Measurements from ENCODE around the gene IRS1. TPM values are rescaled to one million over a fixed set of nuclear protein-coding genes. Genes with fewer than 3 reads are reported as not detected.
"Not testable (repeated sequence)": the region's sequence is repeated elsewhere in the genome, so short reads cannot be mapped to it uniquely, and the experiment has no call there.

The IRS1 gene
- polyA plus RNA-seq, 1 experiment: 13.0 TPM

DNA sequence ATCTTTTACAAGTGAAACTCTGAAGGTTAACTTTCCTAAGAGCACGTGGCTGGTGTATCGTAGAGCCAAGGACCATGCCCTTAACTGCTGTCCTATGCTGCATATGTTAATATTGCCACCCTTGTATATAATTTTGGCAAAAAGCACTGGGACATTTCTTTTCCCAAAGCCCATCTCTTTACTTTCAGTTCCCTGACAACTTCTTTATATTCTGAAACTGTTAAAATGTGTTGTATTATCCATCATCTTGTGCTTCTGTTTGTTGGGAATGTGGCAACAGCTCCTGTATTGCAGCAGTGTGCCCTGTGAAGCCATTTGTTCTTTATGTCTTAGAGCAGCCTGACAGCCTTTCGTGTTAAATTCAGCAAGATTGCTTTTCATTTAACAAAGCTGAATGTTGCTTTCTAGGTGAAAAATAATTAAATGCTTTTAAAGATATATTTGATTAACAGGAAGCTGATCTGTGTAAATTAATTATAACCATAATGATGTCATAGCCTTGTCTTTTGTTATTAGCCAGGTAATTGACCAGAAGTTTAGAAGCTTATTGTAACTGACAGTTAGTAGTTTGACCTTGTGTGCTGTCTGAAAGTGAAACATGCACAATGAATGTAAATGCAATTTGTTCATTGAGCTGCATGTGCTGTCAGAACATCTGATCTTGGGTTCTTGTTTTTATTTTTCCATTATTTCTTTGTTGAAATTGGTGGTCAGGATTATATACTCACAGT, 45.9 kb upstream of the IRS1 start:
- no peaks in the 10 kb centered on the region for H3K27me3 ChIP-seq (ENCODE audit: control insufficient read depth, insufficient read depth, low read length)
- DNase-seq (ENCODE audit: low read depth): no peak
- ChIA-PET POLR2A (no interaction called here), CTCF (no interaction called here)
- H3K36me3 ChIP-seq (ENCODE audit: control insufficient read depth, insufficient read depth, low read length): peaks cover 2% of the 10 kb centered on the region; the same call in 1 of the 2 replicates
- H3K4me3 ChIP-seq (ENCODE audit: low read depth, low read length): no peak overlapping the region
- TF ChIP-seq, protein P1, sequence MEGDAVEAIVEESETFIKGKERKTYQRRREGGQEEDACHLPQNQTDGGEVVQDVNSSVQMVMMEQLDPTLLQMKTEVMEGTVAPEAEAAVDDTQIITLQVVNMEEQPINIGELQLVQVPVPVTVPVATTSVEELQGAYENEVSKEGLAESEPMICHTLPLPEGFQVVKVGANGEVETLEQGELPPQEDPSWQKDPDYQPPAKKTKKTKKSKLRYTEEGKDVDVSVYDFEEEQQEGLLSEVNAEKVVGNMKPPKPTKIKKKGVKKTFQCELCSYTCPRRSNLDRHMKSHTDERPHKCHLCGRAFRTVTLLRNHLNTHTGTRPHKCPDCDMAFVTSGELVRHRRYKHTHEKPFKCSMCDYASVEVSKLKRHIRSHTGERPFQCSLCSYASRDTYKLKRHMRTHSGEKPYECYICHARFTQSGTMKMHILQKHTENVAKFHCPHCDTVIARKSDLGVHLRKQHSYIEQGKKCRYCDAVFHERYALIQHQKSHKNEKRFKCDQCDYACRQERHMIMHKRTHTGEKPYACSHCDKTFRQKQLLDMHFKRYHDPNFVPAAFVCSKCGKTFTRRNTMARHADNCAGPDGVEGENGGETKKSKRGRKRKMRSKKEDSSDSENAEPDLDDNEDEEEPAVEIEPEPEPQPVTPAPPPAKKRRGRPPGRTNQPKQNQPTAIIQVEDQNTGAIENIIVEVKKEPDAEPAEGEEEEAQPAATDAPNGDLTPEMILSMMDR (IDR thresholded peaks at IDR 0.05; ENCODE audit: insufficient read depth, low read depth, low read length): no peak

DNA sequence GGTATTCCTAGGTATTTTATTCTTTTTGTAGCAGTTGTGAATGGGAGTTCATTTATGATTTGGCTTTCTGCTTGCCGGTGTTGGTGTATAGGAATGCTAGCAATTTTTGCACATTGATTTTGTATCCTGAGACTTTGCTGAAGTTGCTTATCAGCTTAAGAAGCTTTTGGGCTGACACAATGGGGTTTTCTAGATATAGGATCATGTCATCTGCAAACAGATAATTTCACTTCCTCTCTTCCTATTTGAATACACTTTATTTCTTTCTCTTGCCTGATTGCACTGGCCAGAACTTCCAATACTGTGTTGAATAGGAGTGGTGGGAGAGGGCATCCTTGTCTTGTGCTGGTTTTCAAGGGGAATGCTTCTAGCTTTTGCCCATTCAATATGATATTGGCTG, 43.4 kb upstream of the IRS1 start:
- CTCF ChIA-PET; H3K27me3 ChIP-seq (ENCODE audit: control insufficient read depth, insufficient read depth, low read length); H3K4me3 ChIP-seq (ENCODE audit: low read depth, low read length); H3K36me3 ChIP-seq (ENCODE audit: control insufficient read depth, insufficient read depth, low read length); POLR2A ChIA-PET; DNase-seq (ENCODE audit: low read depth): not testable (repeated sequence)

DNA sequence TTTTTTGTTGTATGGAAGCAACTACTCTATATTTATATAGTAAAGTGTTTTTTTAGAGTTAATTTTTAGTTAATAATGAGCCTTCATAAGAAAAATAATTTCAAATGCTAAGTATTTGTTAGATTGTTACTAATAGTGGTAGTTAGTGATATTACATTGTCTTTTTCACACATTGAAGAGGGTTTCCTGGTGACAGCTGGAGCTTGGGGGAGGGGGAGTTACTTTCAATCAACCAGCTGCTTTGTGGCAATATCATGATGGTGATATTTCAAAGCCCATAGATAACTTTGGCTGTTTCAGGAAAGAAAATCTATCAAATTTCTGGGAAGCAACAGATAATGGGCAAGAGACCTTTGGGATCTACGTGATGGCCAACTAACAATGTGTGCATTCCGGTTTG, 40.3 kb upstream of the IRS1 start:
- TF ChIP-seq, protein P1 (IDR thresholded peaks at IDR 0.05; ENCODE audit: insufficient read depth, low read depth, low read length): no peak
- POLR2A ChIA-PET: no interaction called here
- CTCF ChIA-PET: interaction anchor here (0.9 kb wide), 1 partner anchor 182 kb away, joined by 3 read pairs; no protein-coding TSS in a partner anchor
- Histone ChIP-seq H3K36me3 (ENCODE audit: control insufficient read depth, insufficient read depth, low read length) (no peaks in the 10 kb centered on the region; the same call in 1 of the 2 replicates), H3K4me3 (ENCODE audit: low read depth, low read length) (no peak overlapping the region), H3K27me3 (ENCODE audit: control insufficient read depth, insufficient read depth, low read length) (no peaks in the 10 kb centered on the region)
- DNase-seq (ENCODE audit: low read depth): no peak

DNA sequence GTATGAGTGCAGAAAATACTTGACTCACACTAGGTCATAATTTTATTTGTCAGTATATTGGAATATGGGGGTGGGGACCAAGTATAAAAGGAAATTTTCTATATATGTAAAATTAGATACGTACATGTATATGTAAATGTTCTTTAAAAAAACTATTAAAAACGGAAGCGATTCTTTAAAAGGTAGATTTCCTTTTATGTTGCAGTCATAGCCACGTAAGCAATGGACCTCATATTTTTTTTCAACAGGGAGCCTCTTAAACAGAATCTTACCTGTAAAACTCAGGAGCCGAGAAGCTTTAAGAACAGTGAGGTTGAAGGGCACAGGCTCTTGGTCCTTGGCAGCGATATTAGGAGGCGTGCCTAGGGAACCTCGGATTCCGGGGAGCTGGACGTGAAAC, 39.5 kb upstream of the IRS1 start:
- no peaks in the 10 kb centered on the region; the same call in 1 of the 2 replicates for H3K36me3 ChIP-seq (ENCODE audit: control insufficient read depth, insufficient read depth, low read length)
- no peak for DNase-seq (ENCODE audit: low read depth)
- CTCF ChIA-PET: interaction anchor here (0.9 kb wide), 1 partner anchor 182 kb away, joined by 3 read pairs; no protein-coding TSS in a partner anchor
- H3K27me3 ChIP-seq (ENCODE audit: control insufficient read depth, insufficient read depth, low read length): no peaks in the 10 kb centered on the region
- POLR2A ChIA-PET: no interaction called here
- TF ChIP-seq, protein P1 (IDR thresholded peaks at IDR 0.05; ENCODE audit: insufficient read depth, low read depth, low read length): no peak
- H3K4me3 ChIP-seq (ENCODE audit: low read depth, low read length): no peak overlapping the region

DNA sequence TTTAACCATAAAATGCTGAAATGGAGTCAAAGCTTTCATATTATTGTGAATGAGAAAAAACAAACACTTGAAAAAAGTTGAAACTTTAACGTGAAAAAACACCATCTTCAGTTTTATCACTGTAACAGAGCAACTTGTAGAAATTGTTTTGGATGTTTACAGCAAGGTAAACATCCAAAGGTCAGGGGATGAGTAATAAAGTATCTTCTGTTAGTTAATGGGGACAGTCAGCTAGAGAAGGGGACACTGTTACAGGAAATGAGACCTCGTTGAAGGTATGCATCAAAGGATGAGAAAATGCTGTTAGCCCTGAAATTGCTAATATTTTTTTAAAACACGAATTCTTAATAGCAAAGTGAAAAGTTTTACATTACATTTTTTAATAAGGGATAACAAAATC, 39.1 kb upstream of the IRS1 start:
- DNase-seq (ENCODE audit: low read depth): no peak
- POLR2A ChIA-PET: no interaction called here
- H3K27me3 ChIP-seq (ENCODE audit: control insufficient read depth, insufficient read depth, low read length): no peaks in the 10 kb centered on the region
- CTCF ChIA-PET: no interaction called here
- H3K4me3 ChIP-seq (ENCODE audit: low read depth, low read length): no peak overlapping the region
- no peaks in the 10 kb centered on the region; the same call in 1 of the 2 replicates for H3K36me3 ChIP-seq (ENCODE audit: control insufficient read depth, insufficient read depth, low read length)
- TF ChIP-seq, protein P1 (IDR thresholded peaks at IDR 0.05; ENCODE audit: insufficient read depth, low read depth, low read length): no peak
